ENCODE results near the gene EIF2A. TPM values are rescaled to one million over a fixed set of nuclear protein-coding genes. Genes with fewer than 3 reads are reported as not detected.

Gene EIF2A
- total and polyA plus RNA-seq, 2 experiments from 2014 or later, result 34.5 to 112 TPM

DNA sequence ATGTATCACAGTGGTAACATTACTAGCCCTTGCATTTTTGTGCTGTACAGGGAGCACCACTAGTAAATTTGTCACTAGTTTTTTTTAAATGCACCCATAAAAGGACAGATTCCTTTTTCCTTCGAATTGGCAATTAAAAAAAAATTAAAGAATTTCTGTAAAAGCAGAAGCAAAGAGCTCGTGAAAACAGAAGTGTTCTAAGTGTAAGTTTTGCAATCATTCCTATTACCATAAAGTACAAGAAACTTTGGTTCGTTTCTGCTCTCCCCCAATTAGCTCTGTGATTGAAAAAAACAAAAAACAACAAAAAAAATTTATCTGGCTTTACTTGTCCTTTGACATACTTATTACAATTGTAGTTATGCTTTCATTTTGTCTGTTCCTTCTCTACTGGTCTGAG lies 5.6 kb upstream of the EIF2A start:
- no peaks in the 10 kb centered on the region for H3K4me1 ChIP-seq (ENCODE audit: insufficient read depth)
- H3K27me3 ChIP-seq, result no peaks in the 10 kb centered on the region
- DNase-seq (ENCODE audit: low spot score), result no peak
- peaks cover 28% of the 10 kb centered on the region for H4K20me1 ChIP-seq (ENCODE audit: insufficient read depth, poor library complexity, severe bottlenecking)
- no peak overlapping the region for H3K4me3 ChIP-seq
- no peak overlapping the region for H3K4me2 ChIP-seq
- H3K79me2 ChIP-seq, result peaks cover 51% of the 10 kb centered on the region
- TF ChIP-seq EZH2phosphoT487 (IDR thresholded peaks at IDR 0.05; ENCODE audit: low read depth, severe bottlenecking, unreplicated experiment), result no peak
- TF ChIP-seq EZH2 (IDR thresholded peaks at IDR 0.05; ENCODE audit: borderline replicate concordance), result no peak
- TF ChIP-seq, protein P1, sequence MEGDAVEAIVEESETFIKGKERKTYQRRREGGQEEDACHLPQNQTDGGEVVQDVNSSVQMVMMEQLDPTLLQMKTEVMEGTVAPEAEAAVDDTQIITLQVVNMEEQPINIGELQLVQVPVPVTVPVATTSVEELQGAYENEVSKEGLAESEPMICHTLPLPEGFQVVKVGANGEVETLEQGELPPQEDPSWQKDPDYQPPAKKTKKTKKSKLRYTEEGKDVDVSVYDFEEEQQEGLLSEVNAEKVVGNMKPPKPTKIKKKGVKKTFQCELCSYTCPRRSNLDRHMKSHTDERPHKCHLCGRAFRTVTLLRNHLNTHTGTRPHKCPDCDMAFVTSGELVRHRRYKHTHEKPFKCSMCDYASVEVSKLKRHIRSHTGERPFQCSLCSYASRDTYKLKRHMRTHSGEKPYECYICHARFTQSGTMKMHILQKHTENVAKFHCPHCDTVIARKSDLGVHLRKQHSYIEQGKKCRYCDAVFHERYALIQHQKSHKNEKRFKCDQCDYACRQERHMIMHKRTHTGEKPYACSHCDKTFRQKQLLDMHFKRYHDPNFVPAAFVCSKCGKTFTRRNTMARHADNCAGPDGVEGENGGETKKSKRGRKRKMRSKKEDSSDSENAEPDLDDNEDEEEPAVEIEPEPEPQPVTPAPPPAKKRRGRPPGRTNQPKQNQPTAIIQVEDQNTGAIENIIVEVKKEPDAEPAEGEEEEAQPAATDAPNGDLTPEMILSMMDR (IDR thresholded peaks at IDR 0.05; ENCODE audit: poor library complexity), result no peak
- H3K36me3 ChIP-seq (replicated peaks; ENCODE audit: insufficient read depth, low read depth), result no peaks in the 10 kb centered on the region
- 95% methylated on average over 3 of the region's 3 CpGs for WGBS (ENCODE audit: low lambda C conversion rate, missing lambda C conversion rate)
- no peak overlapping the region for H3K27ac ChIP-seq
- no peak overlapping the region for H2AFZ ChIP-seq
- no peaks in the 10 kb centered on the region for H3K9me2 ChIP-seq (replicated peaks; ENCODE audit: insufficient read depth)
- no peaks in the 10 kb centered on the region for H3K9me3 ChIP-seq (ENCODE audit: low read depth)

- Histone ChIP-seq H2AFZ (no peak overlapping the region), H3K4me1 (ENCODE audit: insufficient read depth) (peaks cover 7% of the 10 kb centered on the region), H3K9me2 (replicated peaks; ENCODE audit: insufficient read depth) (no peaks in the 10 kb centered on the region), H3K27ac (no peak overlapping the region), H3K4me2 (no peak overlapping the region), H4K20me1 (ENCODE audit: insufficient read depth, poor library complexity, severe bottlenecking) (peaks cover 28% of the 10 kb centered on the region), H3K9me3 (ENCODE audit: low read depth) (no peaks in the 10 kb centered on the region), H3K79me2 (peaks cover 63% of the 10 kb centered on the region), H3K36me3 (replicated peaks; ENCODE audit: insufficient read depth, low read depth) (no peaks in the 10 kb centered on the region), H3K4me3 (no peak overlapping the region), H3K27me3 (no peaks in the 10 kb centered on the region)
- WGBS (ENCODE audit: low lambda C conversion rate, missing lambda C conversion rate), result 87% methylated on average over 3 of the region's 3 CpGs
- no peak for DNase-seq (ENCODE audit: low spot score)
- TF ChIP-seq EZH2 (IDR thresholded peaks at IDR 0.05; ENCODE audit: borderline replicate concordance), result no peak
- TF ChIP-seq, protein P1 (IDR thresholded peaks at IDR 0.05; ENCODE audit: poor library complexity), result no peak
- TF ChIP-seq EZH2phosphoT487 (IDR thresholded peaks at IDR 0.05; ENCODE audit: low read depth, severe bottlenecking, unreplicated experiment), result no peak
Measured at GRCh38 chr3:150543128-150543527, 3.5 kb upstream of the EIF2A start.

DNA sequence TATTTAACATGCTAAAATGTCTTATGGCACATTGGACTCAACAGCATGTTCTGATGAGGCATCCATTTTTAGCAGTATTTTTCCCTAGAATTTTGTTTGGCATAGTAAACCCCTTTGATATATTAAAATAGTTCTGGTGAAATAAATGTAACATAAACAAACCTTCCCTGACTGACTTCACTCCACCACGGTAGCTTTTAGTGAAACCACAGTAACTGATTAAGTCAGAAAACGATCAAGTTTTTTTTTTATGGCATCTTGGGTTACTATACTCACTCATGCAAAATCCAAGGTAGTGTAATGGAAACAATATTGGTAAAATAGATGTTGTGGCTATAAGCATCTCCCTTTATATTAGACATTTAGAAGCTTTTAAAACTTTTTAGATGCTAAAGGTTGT lies 3.1 kb upstream of the EIF2A start:
- Histone ChIP-seq H3K4me3 (no peak overlapping the region), H3K36me3 (replicated peaks; ENCODE audit: insufficient read depth, low read depth) (no peaks in the 10 kb centered on the region), H2AFZ (no peak overlapping the region), H3K9me3 (ENCODE audit: low read depth) (no peaks in the 10 kb centered on the region), H4K20me1 (ENCODE audit: insufficient read depth, poor library complexity, severe bottlenecking) (peaks cover 28% of the 10 kb centered on the region), H3K79me2 (peaks cover 67% of the 10 kb centered on the region), H3K27ac (no peak overlapping the region), H3K27me3 (no peaks in the 10 kb centered on the region), H3K4me2 (peak overlapping the region; percentile 79), H3K4me1 (ENCODE audit: insufficient read depth) (peaks cover 7% of the 10 kb centered on the region), H3K9me2 (replicated peaks; ENCODE audit: insufficient read depth) (no peaks in the 10 kb centered on the region)
- WGBS (ENCODE audit: low lambda C conversion rate, missing lambda C conversion rate), result 85% methylated on average over 2 of the region's 2 CpGs
- no peak for TF ChIP-seq EZH2phosphoT487 (IDR thresholded peaks at IDR 0.05; ENCODE audit: low read depth, severe bottlenecking, unreplicated experiment)
- TF ChIP-seq, protein P1 (IDR thresholded peaks at IDR 0.05; ENCODE audit: poor library complexity), result no peak
- no peak for TF ChIP-seq EZH2 (IDR thresholded peaks at IDR 0.05; ENCODE audit: borderline replicate concordance)
- DNase-seq (ENCODE audit: low spot score), result no peak

DNA sequence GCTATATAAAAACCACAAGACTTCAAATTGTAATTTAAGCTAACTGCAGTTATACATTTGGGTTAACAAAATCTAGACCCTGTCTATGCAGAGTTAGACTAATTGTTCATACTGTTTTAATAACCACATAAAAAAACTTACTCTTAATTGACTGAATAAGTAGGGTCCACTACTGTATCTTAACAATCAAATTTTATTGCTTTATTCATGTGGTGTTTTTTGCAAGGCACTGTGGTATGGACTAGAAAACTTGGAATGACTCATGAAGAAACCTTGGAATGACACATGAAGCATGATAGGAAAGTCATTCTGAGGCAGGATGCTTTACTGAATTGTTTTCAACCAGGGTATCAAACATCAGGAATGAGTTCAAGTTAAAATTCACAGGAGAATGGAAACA lies 2.5 kb upstream of the EIF2A start:
- Histone ChIP-seq H3K4me3 (peak overlapping the region; percentile 65), H3K27me3 (no peaks in the 10 kb centered on the region), H3K27ac (peak overlapping the region; percentile 9), H2AFZ (no peak overlapping the region), H3K4me2 (peak overlapping the region; percentile 79), H3K9me2 (replicated peaks; ENCODE audit: insufficient read depth) (no peaks in the 10 kb centered on the region), H4K20me1 (ENCODE audit: insufficient read depth, poor library complexity, severe bottlenecking) (peaks cover 28% of the 10 kb centered on the region), H3K36me3 (replicated peaks; ENCODE audit: insufficient read depth, low read depth) (no peaks in the 10 kb centered on the region), H3K9me3 (ENCODE audit: low read depth) (no peaks in the 10 kb centered on the region), H3K4me1 (ENCODE audit: insufficient read depth) (peaks cover 7% of the 10 kb centered on the region), H3K79me2 (peaks cover 72% of the 10 kb centered on the region)
- DNase-seq (ENCODE audit: low spot score), result peak; percentile 10
- TF ChIP-seq EZH2 (IDR thresholded peaks at IDR 0.05; ENCODE audit: borderline replicate concordance), result no peak
- TF ChIP-seq, protein P1 (IDR thresholded peaks at IDR 0.05; ENCODE audit: poor library complexity), result no peak
- no peak for TF ChIP-seq EZH2phosphoT487 (IDR thresholded peaks at IDR 0.05; ENCODE audit: low read depth, severe bottlenecking, unreplicated experiment)

Measured in hepatocyte (in vitro differentiated cells).